ENCODE measurements around the gene LSR. TPM values are rescaled to one million over a fixed set of nuclear protein-coding genes. Genes with fewer than 3 reads are reported as not detected.

Gene LSR, protein sequence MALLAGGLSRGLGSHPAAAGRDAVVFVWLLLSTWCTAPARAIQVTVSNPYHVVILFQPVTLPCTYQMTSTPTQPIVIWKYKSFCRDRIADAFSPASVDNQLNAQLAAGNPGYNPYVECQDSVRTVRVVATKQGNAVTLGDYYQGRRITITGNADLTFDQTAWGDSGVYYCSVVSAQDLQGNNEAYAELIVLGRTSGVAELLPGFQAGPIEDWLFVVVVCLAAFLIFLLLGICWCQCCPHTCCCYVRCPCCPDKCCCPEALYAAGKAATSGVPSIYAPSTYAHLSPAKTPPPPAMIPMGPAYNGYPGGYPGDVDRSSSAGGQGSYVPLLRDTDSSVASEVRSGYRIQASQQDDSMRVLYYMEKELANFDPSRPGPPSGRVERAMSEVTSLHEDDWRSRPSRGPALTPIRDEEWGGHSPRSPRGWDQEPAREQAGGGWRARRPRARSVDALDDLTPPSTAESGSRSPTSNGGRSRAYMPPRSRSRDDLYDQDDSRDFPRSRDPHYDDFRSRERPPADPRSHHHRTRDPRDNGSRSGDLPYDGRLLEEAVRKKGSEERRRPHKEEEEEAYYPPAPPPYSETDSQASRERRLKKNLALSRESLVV
- total RNA-seq (2013) = 0.29 TPM
- polyA plus RNA-seq (under 1 TPM in 2 of 3 donors, not detected in 1; 0.08 to 0.17 TPM), polyA minus RNA-seq (0.83 and 1.4 TPM in 2 replicates), total RNA-seq (0.07 to 5.0 (median 0.35) reads per million in 11 experiments)

DNA sequence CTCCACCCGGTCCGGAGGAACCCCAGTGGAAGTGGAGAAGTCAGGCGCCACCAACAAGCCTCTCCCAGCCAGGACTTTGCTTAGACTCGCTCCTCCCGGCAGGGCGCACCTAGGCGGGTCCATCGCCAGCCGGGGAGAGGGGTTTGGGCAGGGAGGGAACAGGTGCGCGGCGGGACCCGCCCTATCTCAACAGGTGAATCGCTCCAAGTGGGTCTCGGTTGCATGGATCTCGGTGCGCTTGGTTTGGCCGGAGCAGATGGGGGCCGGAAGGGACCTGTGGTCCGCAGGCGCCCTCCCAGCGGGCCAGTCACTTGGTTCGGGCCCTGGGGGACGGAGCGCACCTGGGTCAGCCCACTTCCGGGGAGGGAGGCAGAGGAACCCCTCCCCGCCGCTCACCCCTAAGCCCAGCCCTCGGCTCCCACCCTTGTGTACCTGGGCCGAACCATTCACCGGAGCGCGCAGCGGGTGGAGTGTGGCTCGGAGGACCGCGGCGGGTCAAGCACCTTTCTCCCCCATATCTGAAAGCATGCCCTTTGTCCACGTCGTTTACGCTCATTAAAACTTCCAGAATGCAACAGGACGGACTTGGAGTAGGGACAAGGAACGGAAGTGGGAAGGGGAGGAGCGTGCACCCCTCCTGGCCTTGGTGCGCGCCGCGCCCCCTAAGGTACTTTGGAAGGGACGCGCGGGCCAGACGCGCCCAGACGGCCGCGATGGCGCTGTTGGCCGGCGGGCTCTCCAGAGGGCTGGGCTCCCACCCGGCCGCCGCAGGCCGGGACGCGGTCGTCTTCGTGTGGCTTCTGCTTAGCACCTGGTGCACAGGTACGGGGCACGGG lies at the start of gene LSR:
Gene LSR (plus strand): TSS at position 693 of the 836 bp plus-strand sequence. CDS start 21 bp downstream, at position 714.
- TF ChIP-seq, protein P1, sequence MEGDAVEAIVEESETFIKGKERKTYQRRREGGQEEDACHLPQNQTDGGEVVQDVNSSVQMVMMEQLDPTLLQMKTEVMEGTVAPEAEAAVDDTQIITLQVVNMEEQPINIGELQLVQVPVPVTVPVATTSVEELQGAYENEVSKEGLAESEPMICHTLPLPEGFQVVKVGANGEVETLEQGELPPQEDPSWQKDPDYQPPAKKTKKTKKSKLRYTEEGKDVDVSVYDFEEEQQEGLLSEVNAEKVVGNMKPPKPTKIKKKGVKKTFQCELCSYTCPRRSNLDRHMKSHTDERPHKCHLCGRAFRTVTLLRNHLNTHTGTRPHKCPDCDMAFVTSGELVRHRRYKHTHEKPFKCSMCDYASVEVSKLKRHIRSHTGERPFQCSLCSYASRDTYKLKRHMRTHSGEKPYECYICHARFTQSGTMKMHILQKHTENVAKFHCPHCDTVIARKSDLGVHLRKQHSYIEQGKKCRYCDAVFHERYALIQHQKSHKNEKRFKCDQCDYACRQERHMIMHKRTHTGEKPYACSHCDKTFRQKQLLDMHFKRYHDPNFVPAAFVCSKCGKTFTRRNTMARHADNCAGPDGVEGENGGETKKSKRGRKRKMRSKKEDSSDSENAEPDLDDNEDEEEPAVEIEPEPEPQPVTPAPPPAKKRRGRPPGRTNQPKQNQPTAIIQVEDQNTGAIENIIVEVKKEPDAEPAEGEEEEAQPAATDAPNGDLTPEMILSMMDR (IDR thresholded peaks at IDR 0.05) = no peak
- H3K9me3 ChIP-seq (replicated peaks in 1 of 2; ENCODE audit: control insufficient read depth in 1 of 2, insufficient read depth in 1 of 2, low read length in 2 of 2) = peaks cover 0 to 20% of the 10 kb centered on the region in 2 donors
- no peak within 1 kb of the TSS for H3K9ac ChIP-seq (ENCODE audit: insufficient read depth, low read length, poor library complexity, severe bottlenecking)
- Mint-ChIP-seq H3K4me1 (peaks cover 31% of the 10 kb centered on the region), H3K4me3 (peak within 1 kb of the TSS; percentile 65 to 89), H3K9me3 (peaks cover 6 to 28% (median 21%) of the 10 kb centered on the region in 7 donors), H3K27me3 (ENCODE audit: low read depth in 3 of 3) (peaks cover 47 to 57% (median 48%) of the 10 kb centered on the region in 3 donors), H3K36me3 (peaks cover 9% of the 10 kb centered on the region in 2 donors), H3K27ac (peak within 1 kb of the TSS in 1 of 7 donors; percentile 54)
- H3K79me2 ChIP-seq (ENCODE audit: insufficient read depth, low read length) = no peaks in the 10 kb centered on the region
- under 1% methylated on average over 64 of the region's 69 CpGs for WGBS (ENCODE audit: insufficient coverage)
- peak within 1 kb of the TSS in 1 of 3 experiments; percentile 42 for H3K4me3 ChIP-seq (replicated peaks in 1 of 3; ENCODE audit: low read depth in 2 of 3, low read length in 3 of 3)
- no peak within 1 kb of the TSS for H2AFZ ChIP-seq (ENCODE audit: insufficient read depth, low read depth, low read length, poor library complexity, severe bottlenecking)
- peak within 1 kb of the TSS; percentile 47 for H3K4me2 ChIP-seq (replicated peaks; ENCODE audit: extremely low read depth, low read length, poor library complexity, severe bottlenecking)
- intact Hi-C loops (cut with micrococcal nuclease) = no loop called here
- no peak for DNase-seq
- no peak within 1 kb of the TSS for H3K27ac ChIP-seq (ENCODE audit: low read depth in 1 of 2, low read length in 2 of 2)
- no peaks in the 10 kb centered on the region for H4K20me1 ChIP-seq (ENCODE audit: insufficient read depth, low read length)
- peaks cover 29 to 31% of the 10 kb centered on the region in 2 donors for H3K4me1 ChIP-seq (ENCODE audit: control insufficient read depth in 1 of 2, insufficient read depth in 2 of 2, low read length in 2 of 2)
- H3K36me3 ChIP-seq (replicated peaks in 1 of 2; ENCODE audit: control insufficient read depth in 1 of 2, insufficient read depth in 2 of 2, low read length in 2 of 2) = no peaks in the 10 kb centered on the region
- peaks cover 21 to 45% of the 10 kb centered on the region in 2 donors for H3K27me3 ChIP-seq (ENCODE audit: control insufficient read depth in 2 of 2, insufficient read depth in 2 of 2, low read length in 2 of 2)

DNA sequence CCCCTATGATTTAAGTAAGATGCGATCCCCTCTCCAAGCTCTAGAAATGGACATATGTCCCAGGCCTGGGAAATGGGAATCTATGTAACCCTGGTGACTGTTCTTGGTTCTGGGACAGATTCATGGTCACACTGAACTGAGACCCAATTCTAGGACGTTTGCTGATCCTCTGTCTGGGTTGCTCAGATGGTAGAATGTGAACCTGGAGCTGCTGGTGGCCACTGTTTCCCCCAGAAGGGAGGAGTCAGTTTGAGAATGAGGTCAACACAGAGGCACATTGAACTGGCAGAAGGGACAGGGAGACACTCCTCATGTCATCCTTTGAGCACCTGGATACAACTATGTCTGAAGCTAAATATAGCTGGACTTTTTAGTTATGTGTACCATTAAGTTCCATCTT lies 49.3 kb upstream of the LSR start:
- peaks cover 0 to 3% of the 10 kb centered on the region in 2 donors for H3K27me3 ChIP-seq (ENCODE audit: control insufficient read depth in 2 of 2, insufficient read depth in 2 of 2, low read length in 2 of 2)
- Mint-ChIP-seq H3K4me1 (peaks cover 8% of the 10 kb centered on the region), H3K27ac (peak overlapping the region in 1 of 7 donors; percentile 36), H3K36me3 (no peaks in the 10 kb centered on the region), H3K27me3 (ENCODE audit: low read depth in 3 of 3) (peaks cover 0 to 4% (median 3%) of the 10 kb centered on the region in 3 donors), H3K4me3 (no peak overlapping the region), H3K9me3 (peaks cover 0 to 5% (median 0%) of the 10 kb centered on the region in 7 donors)
- H4K20me1 ChIP-seq (ENCODE audit: insufficient read depth, low read length) = no peaks in the 10 kb centered on the region
- WGBS (ENCODE audit: insufficient coverage) = 30% methylated on average over 1 of the region's 2 CpGs
- no peak overlapping the region for H3K27ac ChIP-seq (ENCODE audit: low read depth in 1 of 2, low read length in 2 of 2)
- no peaks in the 10 kb centered on the region for H3K36me3 ChIP-seq (replicated peaks in 1 of 2; ENCODE audit: control insufficient read depth in 1 of 2, insufficient read depth in 2 of 2, low read length in 2 of 2)
- TF ChIP-seq, protein P1 (IDR thresholded peaks at IDR 0.05) = no peak
- intact Hi-C loops (cut with micrococcal nuclease) = loop anchor here in 1 of 2 donors (10.0 kb wide), 1 partner anchor 145 kb away; the partner anchor contains the start of gene FFAR1
- H2AFZ ChIP-seq (ENCODE audit: insufficient read depth, low read depth, low read length, poor library complexity, severe bottlenecking) = no peak overlapping the region
- H3K4me2 ChIP-seq (replicated peaks; ENCODE audit: extremely low read depth, low read length, poor library complexity, severe bottlenecking) = no peak overlapping the region
- no peaks in the 10 kb centered on the region for H3K9me3 ChIP-seq (replicated peaks in 1 of 2; ENCODE audit: control insufficient read depth in 1 of 2, insufficient read depth in 1 of 2, low read length in 2 of 2)
- H3K4me3 ChIP-seq (replicated peaks in 1 of 3; ENCODE audit: low read depth in 2 of 3, low read length in 3 of 3) = no peak overlapping the region
- peaks cover 8% of the 10 kb centered on the region in 2 donors for H3K4me1 ChIP-seq (ENCODE audit: control insufficient read depth in 1 of 2, insufficient read depth in 2 of 2, low read length in 2 of 2)
- H3K9ac ChIP-seq (ENCODE audit: insufficient read depth, low read length, poor library complexity, severe bottlenecking) = no peak overlapping the region
- no peaks in the 10 kb centered on the region for H3K79me2 ChIP-seq (ENCODE audit: insufficient read depth, low read length)
- DNase-seq = no peak

Measured in CD14-positive monocyte (primary cell).